Right lobe of liver (tissue), 4 donors: Measurements from ENCODE around the gene TRIM38.

Experiments used
- POLR2A ChIP-seq: fragments of 450-650 bp; IDR thresholded peaks from one replicate; pipeline ENCODE4 v1.6.1; 2017; ENCODE audit warnings: antibody characterized with exemption, mild to moderate bottlenecking
- TF ChIP-seq, protein P1 (sequence below), 4 donors: fragments of 200-600 bp in 3 of 4; fragments of 450-650 bp in 1 of 4; IDR thresholded peaks; one replicate each; pipeline versions ENCODE4 v1.5.1 to v1.8.0; 2016 to 2022; ENCODE audit warnings: antibody characterized with exemption in 4 of 4, mild to moderate bottlenecking in 2 of 4
- donor health status: DM: no; HTN: no; CAD: no.
- donor health status: DM: no; HTN: no; CAD: no.
- donor health status: DM: no; HTN: yes; CAD: no.

- TF ChIP-seq, protein P1, sequence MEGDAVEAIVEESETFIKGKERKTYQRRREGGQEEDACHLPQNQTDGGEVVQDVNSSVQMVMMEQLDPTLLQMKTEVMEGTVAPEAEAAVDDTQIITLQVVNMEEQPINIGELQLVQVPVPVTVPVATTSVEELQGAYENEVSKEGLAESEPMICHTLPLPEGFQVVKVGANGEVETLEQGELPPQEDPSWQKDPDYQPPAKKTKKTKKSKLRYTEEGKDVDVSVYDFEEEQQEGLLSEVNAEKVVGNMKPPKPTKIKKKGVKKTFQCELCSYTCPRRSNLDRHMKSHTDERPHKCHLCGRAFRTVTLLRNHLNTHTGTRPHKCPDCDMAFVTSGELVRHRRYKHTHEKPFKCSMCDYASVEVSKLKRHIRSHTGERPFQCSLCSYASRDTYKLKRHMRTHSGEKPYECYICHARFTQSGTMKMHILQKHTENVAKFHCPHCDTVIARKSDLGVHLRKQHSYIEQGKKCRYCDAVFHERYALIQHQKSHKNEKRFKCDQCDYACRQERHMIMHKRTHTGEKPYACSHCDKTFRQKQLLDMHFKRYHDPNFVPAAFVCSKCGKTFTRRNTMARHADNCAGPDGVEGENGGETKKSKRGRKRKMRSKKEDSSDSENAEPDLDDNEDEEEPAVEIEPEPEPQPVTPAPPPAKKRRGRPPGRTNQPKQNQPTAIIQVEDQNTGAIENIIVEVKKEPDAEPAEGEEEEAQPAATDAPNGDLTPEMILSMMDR (IDR thresholded peaks at IDR 0.05) = no peak
- no peak for TF ChIP-seq POLR2A
Observed at GRCh38 chr6:25913741-25914140, 48.9 kb upstream of the TRIM38 start.
